MM.1S (cell line): ENCODE results near the gene SCYGR1.

Experiments used
- EZH2 ChIP-seq: fragments of 300-600 bp; sonication (generic); optimal IDR thresholded peaks from 2 replicates; pipeline ENCODE3; 2017; ENCODE audit warnings: low read depth, mild to moderate bottlenecking, antibody characterized with exemption, low read length, mixed read lengths
- EZH2phosphoT487 ChIP-seq: fragments of 300-600 bp; sonication (generic); IDR thresholded peaks from 2 replicates; pipeline ENCODE4 v1.6.1; 2018; ENCODE audit warnings: antibody characterized with exemption, low read length
- TF ChIP-seq, protein P1 (sequence below): fragments of 300-600 bp; sonication (generic); IDR thresholded peaks from 2 replicates; pipeline ENCODE4 v1.5.1; 2016; ENCODE audit warnings: antibody characterized with exemption, low read length, mixed read lengths

DNA sequence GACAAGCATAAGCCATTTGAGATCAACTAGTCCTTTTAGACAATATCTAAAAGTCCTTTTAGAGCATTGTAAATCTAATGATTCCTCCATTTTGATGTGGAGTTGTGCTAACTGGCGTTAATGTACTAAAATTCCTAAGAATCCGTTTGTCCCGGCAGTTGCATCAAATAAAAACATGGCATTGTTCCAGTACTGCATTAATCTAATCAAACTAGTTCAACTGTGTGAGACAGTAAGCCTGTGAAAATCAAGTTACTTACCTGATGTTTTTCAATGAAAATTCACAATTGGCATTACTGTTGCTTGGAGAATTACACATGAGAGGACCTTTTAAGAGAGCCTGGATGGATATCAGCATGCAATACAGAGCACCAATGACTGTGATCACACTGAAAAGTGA lies 21.9 kb downstream of the SCYGR1 start:
- no peak for TF ChIP-seq EZH2phosphoT487
- TF ChIP-seq, protein P1, sequence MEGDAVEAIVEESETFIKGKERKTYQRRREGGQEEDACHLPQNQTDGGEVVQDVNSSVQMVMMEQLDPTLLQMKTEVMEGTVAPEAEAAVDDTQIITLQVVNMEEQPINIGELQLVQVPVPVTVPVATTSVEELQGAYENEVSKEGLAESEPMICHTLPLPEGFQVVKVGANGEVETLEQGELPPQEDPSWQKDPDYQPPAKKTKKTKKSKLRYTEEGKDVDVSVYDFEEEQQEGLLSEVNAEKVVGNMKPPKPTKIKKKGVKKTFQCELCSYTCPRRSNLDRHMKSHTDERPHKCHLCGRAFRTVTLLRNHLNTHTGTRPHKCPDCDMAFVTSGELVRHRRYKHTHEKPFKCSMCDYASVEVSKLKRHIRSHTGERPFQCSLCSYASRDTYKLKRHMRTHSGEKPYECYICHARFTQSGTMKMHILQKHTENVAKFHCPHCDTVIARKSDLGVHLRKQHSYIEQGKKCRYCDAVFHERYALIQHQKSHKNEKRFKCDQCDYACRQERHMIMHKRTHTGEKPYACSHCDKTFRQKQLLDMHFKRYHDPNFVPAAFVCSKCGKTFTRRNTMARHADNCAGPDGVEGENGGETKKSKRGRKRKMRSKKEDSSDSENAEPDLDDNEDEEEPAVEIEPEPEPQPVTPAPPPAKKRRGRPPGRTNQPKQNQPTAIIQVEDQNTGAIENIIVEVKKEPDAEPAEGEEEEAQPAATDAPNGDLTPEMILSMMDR, result no peak
- no peak for TF ChIP-seq EZH2
